ENCODE data around the gene SEPTIN14.
"Not testable (repeated sequence)": the region's sequence is repeated elsewhere in the genome, so short reads cannot be mapped to it uniquely, and the experiment has no call there.

SEPTIN14 gene

DNA sequence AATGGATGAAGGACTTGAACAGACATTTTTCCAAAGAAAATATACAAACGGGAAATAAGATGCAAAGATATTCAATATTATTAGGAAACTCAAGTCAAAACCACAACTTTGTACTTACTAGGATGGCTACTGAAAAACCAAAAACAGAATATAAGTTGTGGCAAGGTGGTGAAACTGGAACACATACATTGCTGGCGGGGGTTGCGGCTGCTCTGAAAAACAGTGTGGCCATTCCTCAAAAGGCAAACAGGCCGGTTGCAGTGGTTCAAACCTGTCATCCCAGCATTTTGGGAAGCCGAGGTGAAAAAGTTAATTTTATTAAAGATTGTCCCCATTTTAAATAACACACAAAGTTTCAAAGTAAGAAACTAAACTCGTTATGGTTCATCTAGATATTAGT is 14.8 kb upstream of the SEPTIN14 start:
- Histone ChIP-seq H3K27me3 (replicated peaks; ENCODE audit: control insufficient read depth, insufficient read depth, low read length, poor library complexity, severe bottlenecking) (no peaks in the 10 kb centered on the region), H3K36me3 (ENCODE audit: control insufficient read depth, insufficient read depth, low read length) (no peaks in the 10 kb centered on the region), H3K9me3 (ENCODE audit: control insufficient read depth, low read length) (no peaks in the 10 kb centered on the region), H3K4me3 (ENCODE audit: insufficient read depth, low read depth, low read length, poor library complexity, severe bottlenecking) (no peak overlapping the region), H3K27ac (ENCODE audit: insufficient read depth, low read length, poor library complexity, severe bottlenecking) (no peak overlapping the region), H3K4me1 (ENCODE audit: control insufficient read depth, insufficient read depth, low read length, poor library complexity, severe bottlenecking) (no peaks in the 10 kb centered on the region)
- no peak for DNase-seq

DNA sequence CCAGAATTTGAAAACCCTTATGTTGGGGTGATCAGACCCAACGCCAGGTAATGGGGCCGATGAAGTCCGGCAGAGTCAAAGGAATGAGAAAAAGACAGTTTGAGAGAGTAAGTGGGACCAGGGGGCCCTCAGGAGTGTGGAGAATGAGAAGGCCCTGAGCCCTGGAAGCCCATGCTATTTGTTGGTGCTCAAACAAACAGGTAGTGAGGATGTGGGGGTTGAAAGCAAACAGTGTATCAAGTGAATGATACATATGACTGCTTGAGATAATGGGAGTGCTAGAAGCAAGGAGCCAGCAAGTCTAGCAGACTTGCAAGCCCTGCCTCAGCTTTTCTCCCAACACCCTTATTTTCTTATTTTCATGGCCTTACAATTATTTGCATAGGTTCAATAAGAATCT is 11.2 kb upstream of the SEPTIN14 start:
- Histone ChIP-seq H3K9me3 (ENCODE audit: control insufficient read depth, low read length) (no peaks in the 10 kb centered on the region), H3K4me3 (ENCODE audit: insufficient read depth, low read depth, low read length, poor library complexity, severe bottlenecking) (no peak overlapping the region), H3K36me3 (ENCODE audit: control insufficient read depth, insufficient read depth, low read length) (no peaks in the 10 kb centered on the region), H3K4me1 (ENCODE audit: control insufficient read depth, insufficient read depth, low read length, poor library complexity, severe bottlenecking) (no peaks in the 10 kb centered on the region), H3K27me3 (replicated peaks; ENCODE audit: control insufficient read depth, insufficient read depth, low read length, poor library complexity, severe bottlenecking) (no peaks in the 10 kb centered on the region), H3K27ac (ENCODE audit: insufficient read depth, low read length, poor library complexity, severe bottlenecking) (no peak overlapping the region)
- no peak for DNase-seq

DNA sequence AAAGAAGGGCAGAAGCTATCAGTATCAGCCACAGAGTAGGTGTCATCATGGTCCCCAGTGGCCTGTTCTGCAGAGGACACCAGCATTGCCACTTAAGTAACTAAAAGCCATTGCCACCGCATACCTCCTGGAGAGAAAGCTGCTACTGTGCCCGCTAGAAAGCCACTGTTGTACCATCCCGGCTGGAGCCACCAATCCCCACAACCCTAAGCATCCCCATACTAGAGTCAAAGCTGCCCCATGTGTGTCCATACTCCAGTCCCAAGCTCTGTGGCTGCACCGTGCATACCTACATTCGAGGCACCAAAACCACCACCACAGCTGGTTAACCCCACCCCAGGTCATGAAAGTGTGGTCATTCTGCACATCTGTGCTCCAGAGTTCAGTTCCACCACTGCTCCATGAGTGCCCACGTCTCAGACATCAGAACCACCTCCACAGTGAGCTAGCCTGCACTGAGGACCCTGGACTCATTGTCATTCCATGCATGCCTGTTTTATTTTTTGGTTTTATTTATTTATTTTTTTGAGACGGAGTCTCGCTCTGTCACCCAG is 9.5 kb upstream of the SEPTIN14 start:
- Histone ChIP-seq H3K9me3 (ENCODE audit: control insufficient read depth, low read length) (no peaks in the 10 kb centered on the region), H3K27me3 (replicated peaks; ENCODE audit: control insufficient read depth, insufficient read depth, low read length, poor library complexity, severe bottlenecking) (no peaks in the 10 kb centered on the region), H3K36me3 (ENCODE audit: control insufficient read depth, insufficient read depth, low read length) (no peaks in the 10 kb centered on the region), H3K4me3 (ENCODE audit: insufficient read depth, low read depth, low read length, poor library complexity, severe bottlenecking) (no peak overlapping the region), H3K27ac (ENCODE audit: insufficient read depth, low read length, poor library complexity, severe bottlenecking) (no peak overlapping the region), H3K4me1 (ENCODE audit: control insufficient read depth, insufficient read depth, low read length, poor library complexity, severe bottlenecking) (no peaks in the 10 kb centered on the region)
- DNase-seq: no peak

DNA sequence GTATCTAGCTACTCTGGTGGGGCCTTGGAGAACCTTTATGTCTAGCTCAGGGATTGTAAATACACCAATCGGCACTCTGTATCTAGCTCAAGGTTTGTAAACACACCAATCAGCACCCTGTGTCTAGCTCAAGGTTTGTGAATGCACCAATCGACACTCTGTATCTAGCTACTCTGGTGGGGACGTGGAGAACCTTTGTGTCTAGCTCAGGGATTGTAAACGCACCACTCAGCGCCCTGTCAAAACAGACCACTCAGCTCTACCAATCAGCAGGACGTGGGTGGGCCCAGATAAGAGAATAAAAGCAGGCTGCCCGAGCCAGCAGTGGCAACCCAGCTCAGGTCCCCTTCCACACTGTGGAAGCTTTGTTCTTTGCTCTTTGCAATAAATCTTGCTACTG is 6.4 kb upstream of the SEPTIN14 start:
- DNase-seq; H3K4me3 ChIP-seq (ENCODE audit: insufficient read depth, low read depth, low read length, poor library complexity, severe bottlenecking); H3K27ac ChIP-seq (ENCODE audit: insufficient read depth, low read length, poor library complexity, severe bottlenecking); H3K36me3 ChIP-seq (ENCODE audit: control insufficient read depth, insufficient read depth, low read length); H3K9me3 ChIP-seq (ENCODE audit: control insufficient read depth, low read length); H3K27me3 ChIP-seq (replicated peaks; ENCODE audit: control insufficient read depth, insufficient read depth, low read length, poor library complexity, severe bottlenecking); H3K4me1 ChIP-seq (ENCODE audit: control insufficient read depth, insufficient read depth, low read length, poor library complexity, severe bottlenecking): not testable (repeated sequence)

DNA sequence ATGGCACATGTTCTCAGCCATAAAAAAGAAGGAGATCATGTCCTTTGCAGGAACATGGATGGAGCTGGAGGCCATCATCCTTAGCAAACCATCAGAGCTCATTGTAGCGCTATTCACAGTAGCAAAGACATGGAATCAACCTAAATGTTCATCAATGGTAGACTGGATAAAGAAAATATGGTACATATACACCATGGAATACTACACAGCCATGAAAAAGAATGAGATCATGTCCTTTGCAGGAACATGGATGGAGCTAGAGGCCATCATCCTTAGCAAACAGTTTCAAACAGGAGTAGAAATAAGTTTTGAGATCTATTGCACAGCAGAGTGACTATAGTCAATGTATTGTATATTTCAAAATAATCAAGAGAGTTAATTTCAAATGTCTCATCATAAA is 17.4 kb downstream of the SEPTIN14 start:
- not testable (repeated sequence) for H3K9me3 ChIP-seq (ENCODE audit: control insufficient read depth, low read length); H3K27me3 ChIP-seq (replicated peaks; ENCODE audit: control insufficient read depth, insufficient read depth, low read length, poor library complexity, severe bottlenecking); H3K36me3 ChIP-seq (ENCODE audit: control insufficient read depth, insufficient read depth, low read length); DNase-seq; H3K4me3 ChIP-seq (ENCODE audit: insufficient read depth, low read depth, low read length, poor library complexity, severe bottlenecking); H3K27ac ChIP-seq (ENCODE audit: insufficient read depth, low read length, poor library complexity, severe bottlenecking); H3K4me1 ChIP-seq (ENCODE audit: control insufficient read depth, insufficient read depth, low read length, poor library complexity, severe bottlenecking)

DNA sequence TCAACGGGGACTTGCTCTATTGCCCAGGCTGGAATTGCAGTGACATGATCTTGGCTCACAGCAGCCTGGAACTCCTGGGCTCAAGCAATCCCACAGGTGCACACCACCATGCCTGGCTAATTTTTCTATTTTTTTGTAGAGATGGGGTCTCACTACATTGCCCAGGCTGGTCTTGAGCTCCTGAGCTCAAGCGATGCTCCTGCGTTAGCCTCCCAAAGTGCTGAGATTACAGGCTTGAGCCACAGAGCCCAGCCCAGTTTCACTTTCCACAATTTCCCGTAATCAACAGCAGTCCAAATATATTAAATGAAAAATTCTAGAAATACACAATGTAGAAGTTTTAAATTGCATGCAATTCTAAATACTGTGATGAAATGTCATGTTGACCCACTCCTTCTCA is 24.0 kb downstream of the SEPTIN14 start:
- Histone ChIP-seq H3K9me3 (ENCODE audit: control insufficient read depth, low read length) (no peaks in the 10 kb centered on the region), H3K27ac (ENCODE audit: insufficient read depth, low read length, poor library complexity, severe bottlenecking) (no peak overlapping the region), H3K4me3 (ENCODE audit: insufficient read depth, low read depth, low read length, poor library complexity, severe bottlenecking) (no peak overlapping the region), H3K4me1 (ENCODE audit: control insufficient read depth, insufficient read depth, low read length, poor library complexity, severe bottlenecking) (no peaks in the 10 kb centered on the region), H3K36me3 (ENCODE audit: control insufficient read depth, insufficient read depth, low read length) (no peaks in the 10 kb centered on the region), H3K27me3 (replicated peaks; ENCODE audit: control insufficient read depth, insufficient read depth, low read length, poor library complexity, severe bottlenecking) (no peaks in the 10 kb centered on the region)
- no peak for DNase-seq

DNA sequence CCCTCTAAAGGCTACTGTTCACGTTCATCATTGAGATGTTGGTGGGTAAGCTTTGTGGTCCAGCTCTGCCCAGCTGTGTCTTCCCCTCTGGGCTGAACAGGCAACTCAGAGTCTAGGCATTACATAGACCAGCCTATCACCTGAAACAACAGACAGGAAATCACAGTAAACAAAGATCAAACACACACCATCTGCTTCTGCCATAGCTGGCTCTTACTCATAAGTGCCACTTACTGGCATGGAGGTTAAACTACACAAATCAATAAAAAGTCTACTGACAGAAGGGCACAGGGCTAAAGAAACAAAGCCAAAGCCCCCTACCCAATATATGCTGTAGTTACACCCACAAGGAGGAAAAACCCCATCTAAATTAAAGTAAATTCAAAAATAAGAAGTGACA is 35.0 kb downstream of the SEPTIN14 start:
- DNase-seq: no peak
- H3K36me3 ChIP-seq (ENCODE audit: control insufficient read depth, insufficient read depth, low read length): no peaks in the 10 kb centered on the region
- H3K9me3 ChIP-seq (ENCODE audit: control insufficient read depth, low read length): no peaks in the 10 kb centered on the region
- H3K27ac ChIP-seq (ENCODE audit: insufficient read depth, low read length, poor library complexity, severe bottlenecking): no peak overlapping the region
- H3K27me3 ChIP-seq (replicated peaks; ENCODE audit: control insufficient read depth, insufficient read depth, low read length, poor library complexity, severe bottlenecking): no peaks in the 10 kb centered on the region
- no peaks in the 10 kb centered on the region for H3K4me1 ChIP-seq (ENCODE audit: control insufficient read depth, insufficient read depth, low read length, poor library complexity, severe bottlenecking)
- no peak overlapping the region for H3K4me3 ChIP-seq (ENCODE audit: insufficient read depth, low read depth, low read length, poor library complexity, severe bottlenecking)

DNA sequence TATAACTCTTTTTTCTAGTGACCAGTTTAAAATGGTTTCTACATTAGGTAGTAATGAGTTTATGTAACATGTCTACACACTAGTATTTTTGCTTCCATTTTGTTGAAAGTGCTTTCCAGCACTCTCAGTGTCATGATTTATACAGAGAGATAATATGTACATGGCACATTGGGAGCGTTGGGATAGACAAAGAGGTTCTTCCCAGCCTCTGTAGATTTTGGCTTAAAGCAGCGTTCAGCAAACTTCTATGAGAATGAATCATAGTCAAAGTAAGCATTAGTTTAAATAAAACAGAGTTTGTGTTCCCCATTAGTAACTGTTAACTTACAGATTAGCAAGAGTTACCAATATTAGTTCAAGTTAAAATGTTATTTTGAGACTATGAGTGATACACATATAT is 43.9 kb downstream of the SEPTIN14 start:
- Histone ChIP-seq H3K36me3 (ENCODE audit: control insufficient read depth, insufficient read depth, low read length) (no peaks in the 10 kb centered on the region), H3K27ac (ENCODE audit: insufficient read depth, low read length, poor library complexity, severe bottlenecking) (no peak overlapping the region), H3K4me3 (ENCODE audit: insufficient read depth, low read depth, low read length, poor library complexity, severe bottlenecking) (no peak overlapping the region), H3K9me3 (ENCODE audit: control insufficient read depth, low read length) (no peaks in the 10 kb centered on the region), H3K27me3 (replicated peaks; ENCODE audit: control insufficient read depth, insufficient read depth, low read length, poor library complexity, severe bottlenecking) (no peaks in the 10 kb centered on the region), H3K4me1 (ENCODE audit: control insufficient read depth, insufficient read depth, low read length, poor library complexity, severe bottlenecking) (no peaks in the 10 kb centered on the region)
- DNase-seq: no peak

DNA sequence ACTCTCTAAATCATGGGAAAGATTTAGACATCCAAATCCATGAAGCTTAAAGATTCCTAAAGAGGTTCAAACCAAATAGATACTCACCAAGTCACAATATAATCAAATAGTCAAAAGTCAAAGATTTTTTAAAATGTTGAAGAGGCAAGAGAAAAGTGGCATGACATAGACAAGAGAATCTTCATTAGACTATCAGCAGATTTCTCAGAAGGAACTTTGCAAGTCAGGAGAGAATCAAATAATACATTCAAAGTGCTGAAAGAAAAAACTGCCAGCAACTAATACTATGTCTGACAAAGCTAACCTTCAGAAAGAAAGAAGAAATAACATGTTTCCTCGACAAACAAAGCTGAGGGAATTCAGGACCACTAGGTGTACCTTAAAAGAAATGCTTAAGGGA is 65.3 kb downstream of the SEPTIN14 start:
- H3K4me1 ChIP-seq (ENCODE audit: control insufficient read depth, insufficient read depth, low read length, poor library complexity, severe bottlenecking); H3K36me3 ChIP-seq (ENCODE audit: control insufficient read depth, insufficient read depth, low read length); H3K9me3 ChIP-seq (ENCODE audit: control insufficient read depth, low read length); H3K4me3 ChIP-seq (ENCODE audit: insufficient read depth, low read depth, low read length, poor library complexity, severe bottlenecking); DNase-seq; H3K27me3 ChIP-seq (replicated peaks; ENCODE audit: control insufficient read depth, insufficient read depth, low read length, poor library complexity, severe bottlenecking); H3K27ac ChIP-seq (ENCODE audit: insufficient read depth, low read length, poor library complexity, severe bottlenecking): not testable (repeated sequence)

DNA sequence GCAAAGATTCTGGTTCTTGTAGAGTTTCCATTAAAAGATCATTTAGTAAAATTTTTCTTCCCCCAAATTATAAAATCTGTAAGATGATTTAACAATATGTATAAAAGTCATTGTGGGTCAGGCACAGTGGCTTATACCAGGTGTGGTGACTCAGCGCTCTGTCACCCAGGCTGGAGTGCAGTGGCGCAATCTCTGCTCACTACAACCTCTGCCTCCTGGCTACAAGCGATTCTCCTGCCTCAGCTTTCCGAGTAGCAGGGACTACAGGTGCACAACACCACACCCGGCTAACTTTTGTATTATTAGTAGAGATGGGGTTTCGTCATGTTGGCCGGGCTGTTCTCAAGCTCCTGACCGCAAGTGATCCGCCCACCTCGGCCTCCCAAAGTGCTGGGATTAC is 68.0 kb downstream of the SEPTIN14 start:
- Histone ChIP-seq H3K4me3 (ENCODE audit: insufficient read depth, low read depth, low read length, poor library complexity, severe bottlenecking) (no peak overlapping the region), H3K9me3 (ENCODE audit: control insufficient read depth, low read length) (no peaks in the 10 kb centered on the region), H3K36me3 (ENCODE audit: control insufficient read depth, insufficient read depth, low read length) (no peaks in the 10 kb centered on the region), H3K4me1 (ENCODE audit: control insufficient read depth, insufficient read depth, low read length, poor library complexity, severe bottlenecking) (no peaks in the 10 kb centered on the region), H3K27ac (ENCODE audit: insufficient read depth, low read length, poor library complexity, severe bottlenecking) (no peak overlapping the region), H3K27me3 (replicated peaks; ENCODE audit: control insufficient read depth, insufficient read depth, low read length, poor library complexity, severe bottlenecking) (no peaks in the 10 kb centered on the region)
- DNase-seq: no peak

DNA sequence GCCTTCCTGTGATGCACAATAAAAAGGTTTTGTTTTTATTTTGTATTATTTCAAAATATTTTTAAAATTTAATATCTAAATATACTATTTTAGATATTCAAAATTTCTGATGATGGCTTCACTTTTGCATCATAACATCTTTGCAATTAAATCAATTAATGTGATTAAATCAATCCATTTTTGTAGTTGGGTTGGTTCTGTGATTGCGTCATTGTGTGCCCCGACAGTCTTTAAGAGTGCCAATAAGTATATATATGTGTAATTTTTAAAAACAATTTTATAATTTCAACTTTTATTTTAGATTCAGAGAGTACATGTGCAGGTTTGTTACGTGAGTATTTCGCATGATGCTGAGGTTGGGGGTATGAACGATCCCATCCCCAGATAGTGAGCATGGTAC is 70.5 kb downstream of the SEPTIN14 start:
- H3K9me3 ChIP-seq (ENCODE audit: control insufficient read depth, low read length): no peaks in the 10 kb centered on the region
- no peaks in the 10 kb centered on the region for H3K36me3 ChIP-seq (ENCODE audit: control insufficient read depth, insufficient read depth, low read length)
- no peaks in the 10 kb centered on the region for H3K27me3 ChIP-seq (replicated peaks; ENCODE audit: control insufficient read depth, insufficient read depth, low read length, poor library complexity, severe bottlenecking)

More for the DNA sequence above, 70.5 kb downstream of the SEPTIN14 start:
- no peak overlapping the region for H3K27ac ChIP-seq (ENCODE audit: insufficient read depth, low read length, poor library complexity, severe bottlenecking)
- H3K4me3 ChIP-seq (ENCODE audit: insufficient read depth, low read depth, low read length, poor library complexity, severe bottlenecking): no peak overlapping the region
- DNase-seq: no peak
- H3K4me1 ChIP-seq (ENCODE audit: control insufficient read depth, insufficient read depth, low read length, poor library complexity, severe bottlenecking): no peaks in the 10 kb centered on the region
